CD1c-positive myeloid dendritic cell (primary cell): ENCODE measurements around the gene HNRNPM.

ENCODE experiments used
- DNase-seq: peaks from one replicate; pipeline ENCODE4 v3.0.0-alpha.2; 2016; ENCODE audit errors: extremely low spot score

HNRNPM gene

GRCh38 chr19:8460516-8461298 lies 15.9 kb downstream of the HNRNPM start:
- DNase-seq = no peak

GRCh38 chr19:8461376-8461775 lies 16.6 kb downstream of the HNRNPM start:
- DNase-seq = no peak

- no peak for DNase-seq
Observed at GRCh38 chr19:8461891-8462290, 17.1 kb downstream of the HNRNPM start.

- no peak for DNase-seq
Observed at GRCh38 chr19:8462571-8462970, 17.8 kb downstream of the HNRNPM start.

GRCh38 chr19:8463365-8463764 lies 18.6 kb downstream of the HNRNPM start:
- no peak for DNase-seq

- DNase-seq = no peak
Observed at GRCh38 chr19:8466018-8466417, 21.2 kb downstream of the HNRNPM start.

GRCh38 chr19:8468124-8468523 lies 23.3 kb downstream of the HNRNPM start:
- DNase-seq = no peak

- DNase-seq = no peak
Observed at GRCh38 chr19:8468761-8469373, 24.1 kb downstream of the HNRNPM start.

GRCh38 chr19:8469613-8470368 lies 25.0 kb downstream of the HNRNPM start:
- DNase-seq = no peak

- DNase-seq = peak; percentile 74
Observed at GRCh38 chr19:8473648-8474476, 29.1 kb downstream of the HNRNPM start.

- DNase-seq = no peak
Observed at GRCh38 chr19:8475005-8475404, 30.2 kb downstream of the HNRNPM start.

- no peak for DNase-seq
Observed at GRCh38 chr19:8476524-8476923, 31.7 kb downstream of the HNRNPM start.

- DNase-seq = no peak
Observed at GRCh38 chr19:8477889-8478288, 33.1 kb downstream of the HNRNPM start.

- DNase-seq = no peak
Observed at GRCh38 chr19:8478598-8478997, 33.8 kb downstream of the HNRNPM start.

- DNase-seq = no peak
Observed at GRCh38 chr19:8481201-8481600, 36.4 kb downstream of the HNRNPM start.

- no peak for DNase-seq
Observed at GRCh38 chr19:8481616-8482015, 36.8 kb downstream of the HNRNPM start.

GRCh38 chr19:8482696-8483095 lies 37.9 kb downstream of the HNRNPM start:
- DNase-seq = no peak

- no peak for DNase-seq
Observed at GRCh38 chr19:8483165-8483564, 38.4 kb downstream of the HNRNPM start.

GRCh38 chr19:8484331-8484894 lies 39.6 kb downstream of the HNRNPM start:
- peak; percentile 95 for DNase-seq

GRCh38 chr19:8485561-8486371 lies 41.0 kb downstream of the HNRNPM start:
- DNase-seq = no peak

- no peak for DNase-seq
Observed at GRCh38 chr19:8486661-8487136, 41.9 kb downstream of the HNRNPM start.
